Kidney (tissue), 14 donors: ENCODE data around the gene MAPK1. TPM values are rescaled to one million over a fixed set of nuclear protein-coding genes. Genes with fewer than 3 reads are reported as not detected.

ENCODE experiments used
- DNase-seq, 5 donors: peaks; one replicate each; pipeline ENCODE4 v3.0.0-alpha.2; 2013 to 2020
- FAIRE-seq: peaks from 2 replicates; lab custom pipeline; 2012; peaks lifted over from hg19 to GRCh38; lab: Jason Lieb, UNC
- H3K27ac ChIP-seq, 2 donors: one replicate each; pipeline ENCODE4 v1.7.0; 2013; ENCODE audit warnings: low read depth in 2 of 2, low read length in 2 of 2, inconsistent platforms in 1 of 2
- H3K27me3 ChIP-seq: one replicate; pipeline ENCODE4 v1.7.1; 2013; ENCODE audit warnings: low read length, inconsistent platforms; ENCODE audit not compliant: control insufficient read depth, insufficient read depth
- H3K36me3 ChIP-seq, 3 donors: one replicate each; pipeline versions ENCODE4 v1.7.0 to v1.7.1; 2013; ENCODE audit warnings: low read length in 3 of 3, control low read depth in 1 of 3, inconsistent platforms in 1 of 3; ENCODE audit not compliant: insufficient read depth in 3 of 3, control insufficient read depth in 2 of 3
- H3K4me1 ChIP-seq, 3 donors: one replicate each; pipeline versions ENCODE4 v1.7.0 to v1.7.1; 2013; ENCODE audit warnings: low read length in 3 of 3, inconsistent platforms in 1 of 3, low read depth in 1 of 3; ENCODE audit not compliant: control insufficient read depth in 2 of 3, insufficient read depth in 2 of 3
- H3K4me3 ChIP-seq, 3 donors: one replicate each; pipeline versions ENCODE4 v1.7.0 to v1.8.1; 2013; ENCODE audit warnings: low read length in 3 of 3, control low read depth in 1 of 3, inconsistent platforms in 1 of 3
- H3K9ac ChIP-seq, 3 donors: one replicate each; pipeline versions ENCODE4 v1.7.0 to v1.7.1; 2013; ENCODE audit warnings: low read length in 3 of 3, control low read depth in 1 of 3, inconsistent platforms in 1 of 3
- H3K9me3 ChIP-seq, 3 donors: one replicate each; pipeline versions ENCODE4 v1.7.0 to v1.7.1; 2013; ENCODE audit warnings: low read length in 3 of 3, control low read depth in 1 of 3, inconsistent platforms in 1 of 3; ENCODE audit not compliant: control insufficient read depth in 2 of 3, insufficient read depth in 1 of 3
- intact Hi-C: fragments of 100-400 bp; cut with DNase I; formaldehyde crosslinking; loops from one replicate; pipeline ENCODE4 v1.11.1; 2022
- polyA plus RNA-seq: library from polyadenylated mRNA; stranded (reverse); fragments of 350-450 nt; fragmentation: Illumina TruSeq; extraction: RNeasy Lipid Tissue Mini Kit (QIAGEN cat#74804); gene quantifications from one replicate; pipeline ENCODE4 v1.2.3, GENCODE V29; 2014; ENCODE audit warnings: low read depth, low replicate concordance; ENCODE audit not compliant: insufficient read depth
- total RNA-seq: library from RNA; stranded (reverse); fragmentation: NEBNext Ultra II Directional; extraction: Animal tissue kit (Norgen Biotek cat#: 25700); gene quantifications from one replicate; pipeline ENCODE4 v1.2.1, GENCODE V29; 2021
- TF ChIP-seq, protein P1 (sequence below): IDR thresholded peaks from 3 replicates; pipeline ENCODE4 v1.5.1; 2012; ENCODE audit warnings: mild to moderate bottlenecking, moderate library complexity, borderline replicate concordance; ENCODE audit not compliant: insufficient read depth; ENCODE audit errors: extremely low read depth
- donor health status: control.
- donor health status: control.
- donor health status: control.
- donor health status: control.
- donor health status: control.
- donor health status: DM: yes; HTN: yes; CAD: no.
- donor health status: Normal renal cell carcinoma (clear cell type).

Gene MAPK1
- total and polyA plus RNA-seq, 2 donors from 2014 or later = 21.3 to 128 TPM

GRCh38 chr22:21860491-21861039, 6.9 kb downstream of the MAPK1 start:
- intact Hi-C loops = no loop called here
- no peak overlapping the region for H3K27ac ChIP-seq
- no peak for FAIRE-seq

GRCh38 chr22:21858025-21858764, 9.2 kb downstream of the MAPK1 start:
- no peak overlapping the region for H3K27ac ChIP-seq
- no peak for DNase-seq
- peaks cover 0 to 21% (median 5%) of the 10 kb centered on the region in 3 donors for H3K4me1 ChIP-seq
- TF ChIP-seq, protein P1, sequence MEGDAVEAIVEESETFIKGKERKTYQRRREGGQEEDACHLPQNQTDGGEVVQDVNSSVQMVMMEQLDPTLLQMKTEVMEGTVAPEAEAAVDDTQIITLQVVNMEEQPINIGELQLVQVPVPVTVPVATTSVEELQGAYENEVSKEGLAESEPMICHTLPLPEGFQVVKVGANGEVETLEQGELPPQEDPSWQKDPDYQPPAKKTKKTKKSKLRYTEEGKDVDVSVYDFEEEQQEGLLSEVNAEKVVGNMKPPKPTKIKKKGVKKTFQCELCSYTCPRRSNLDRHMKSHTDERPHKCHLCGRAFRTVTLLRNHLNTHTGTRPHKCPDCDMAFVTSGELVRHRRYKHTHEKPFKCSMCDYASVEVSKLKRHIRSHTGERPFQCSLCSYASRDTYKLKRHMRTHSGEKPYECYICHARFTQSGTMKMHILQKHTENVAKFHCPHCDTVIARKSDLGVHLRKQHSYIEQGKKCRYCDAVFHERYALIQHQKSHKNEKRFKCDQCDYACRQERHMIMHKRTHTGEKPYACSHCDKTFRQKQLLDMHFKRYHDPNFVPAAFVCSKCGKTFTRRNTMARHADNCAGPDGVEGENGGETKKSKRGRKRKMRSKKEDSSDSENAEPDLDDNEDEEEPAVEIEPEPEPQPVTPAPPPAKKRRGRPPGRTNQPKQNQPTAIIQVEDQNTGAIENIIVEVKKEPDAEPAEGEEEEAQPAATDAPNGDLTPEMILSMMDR = no peak
- H3K9ac ChIP-seq = no peak overlapping the region
- FAIRE-seq = no peak
- intact Hi-C loops = no loop called here
- H3K27me3 ChIP-seq = no peaks in the 10 kb centered on the region
- H3K4me3 ChIP-seq = no peak overlapping the region
- no peaks in the 10 kb centered on the region for H3K36me3 ChIP-seq
- H3K9me3 ChIP-seq = no peaks in the 10 kb centered on the region

More at GRCh38 chr22:21860491-21861039, 6.9 kb downstream of the MAPK1 start:
- TF ChIP-seq, protein P1 = no peak
- Histone ChIP-seq H3K9me3 (no peaks in the 10 kb centered on the region), H3K4me3 (no peak overlapping the region), H3K4me1 (peaks cover 0 to 23% (median 13%) of the 10 kb centered on the region in 3 donors), H3K9ac (no peak overlapping the region), H3K27me3 (no peaks in the 10 kb centered on the region), H3K36me3 (no peaks in the 10 kb centered on the region)
- no peak for DNase-seq

- FAIRE-seq = no peak
- intact Hi-C loops = no loop called here
- DNase-seq = no peak
- H3K27me3 ChIP-seq = no peaks in the 10 kb centered on the region
- H3K9me3 ChIP-seq = no peaks in the 10 kb centered on the region
- H3K4me1 ChIP-seq = peaks cover 0 to 21% (median 5%) of the 10 kb centered on the region in 3 donors
- TF ChIP-seq, protein P1 = no peak
- no peak overlapping the region for H3K9ac ChIP-seq
- H3K27ac ChIP-seq = no peak overlapping the region
- no peak overlapping the region for H3K4me3 ChIP-seq
- no peaks in the 10 kb centered on the region for H3K36me3 ChIP-seq
These were observed 9.9 kb downstream of the MAPK1 start for GRCh38 chr22:21857481-21857914.
